Panc1 (cell line): Measurements from ENCODE around the gene RPL39. TPM values are rescaled to one million over a fixed set of nuclear protein-coding genes. Genes with fewer than 3 reads are reported as not detected.

Experiments used
- ATAC-seq: fragments of 200-7000 bp; cut with Tn5 transposase; 2 replicates; pipeline ENCODE4 v1.9.1; 2020; ENCODE audit warnings: mild to moderate bottlenecking, moderate library complexity
- BruUV-seq: library from RNA; stranded (reverse); fragments of 400-500 nt; replicated peaks from 2 replicates; lab custom pipeline; 2021; lab: Mats Ljungman, UMichigan
- CTCF ChIA-PET: fragments of 300-600 bp; sonication (Branson Sonifier 250); formaldehyde crosslinking; loops from one replicate; lab custom pipeline; 2022; ENCODE audit warnings: antibody characterized with exemption; lab: Charles Lee
- POLR2A ChIA-PET: fragments of 300-600 bp; sonication (Branson Sonifier 250); formaldehyde crosslinking; loops from one replicate; lab custom pipeline; 2022; ENCODE audit warnings: antibody characterized with exemption; lab: Charles Lee
- DNase-seq: peaks from one replicate; pipeline ENCODE4 v3.0.0-alpha.2; 2010; ENCODE audit warnings: low read depth, low spot score
- H3K27ac ChIP-seq: 2 replicates; pipeline ENCODE4 v1.5.1; 2011; ENCODE audit warnings: mild to moderate bottlenecking, low read length, inconsistent platforms
- H3K27me3 ChIP-seq: fragments of 200-500 bp; sonication (Bioruptor generic); 2 replicates; pipeline ENCODE4 v1.6.0; 2014; ENCODE audit warnings: low read length, inconsistent platforms; ENCODE audit not compliant: control insufficient read depth, insufficient read depth
- H3K36me3 ChIP-seq: fragments of 200-500 bp; sonication (Bioruptor generic); 2 replicates; pipeline ENCODE4 v1.5.1; 2014; ENCODE audit warnings: inconsistent platforms, mild to moderate bottlenecking, low read length, moderate library complexity; ENCODE audit not compliant: control insufficient read depth, insufficient read depth
- H3K4me1 ChIP-seq: 2 replicates; pipeline ENCODE4 v1.5.1; 2011; ENCODE audit warnings: inconsistent platforms, mild to moderate bottlenecking, low read length, moderate library complexity; ENCODE audit not compliant: control insufficient read depth, insufficient read depth
- H3K4me3 ChIP-seq, 2 experiments: 2 replicates each; pipeline ENCODE4 v1.5.1; 2011 to 2012; ENCODE audit warnings: low read depth in 2 of 2, low read length in 2 of 2, mild to moderate bottlenecking in 2 of 2, inconsistent platforms in 1 of 2, moderate library complexity in 1 of 2
- H3K9me3 ChIP-seq: fragments of 200-500 bp; sonication (Bioruptor generic); 2 replicates; pipeline ENCODE4 v1.5.1; 2014; ENCODE audit warnings: low read depth, mild to moderate bottlenecking, inconsistent platforms, low read length, moderate library complexity; ENCODE audit not compliant: control insufficient read depth, insufficient read depth
- POLR2AphosphoS5 ChIP-seq: IDR thresholded peaks from 2 replicates; pipeline ENCODE4 v1.6.1; 2012; ENCODE audit warnings: mild to moderate bottlenecking, low read depth, low read length, moderate library complexity
- SIN3A ChIP-seq: IDR thresholded peaks from 2 replicates; pipeline ENCODE4 v1.6.1; 2012; ENCODE audit warnings: low read depth, mild to moderate bottlenecking, low read length, moderate library complexity, borderline replicate concordance; ENCODE audit not compliant: insufficient read depth
- TCF7L2 ChIP-seq: IDR thresholded peaks from 2 replicates; pipeline ENCODE4 v1.6.1; 2011; ENCODE audit warnings: mild to moderate bottlenecking, low read depth, low read length, inconsistent platforms
- in situ Hi-C: cut with HindIII; loops from 2 replicates; pipeline ENCODE4 v1.10.0; 2016; ENCODE audit warnings: low sequenced_read_pairs, low pct_unique_long_range_greater_than_20kb
- intact Hi-C: fragments of 100-400 bp; cut with micrococcal nuclease; formaldehyde crosslinking; loops from one replicate; pipeline ENCODE4 v1.10.0; 2022; ENCODE audit not compliant: unreplicated experiment
- total RNA-seq: library from RNA; stranded (reverse); gene quantifications from one replicate; pipeline ENCODE4 v1.2.1, GENCODE V29; 2021; ENCODE audit not compliant: unreplicated experiment
- TF ChIP-seq, protein P1 (sequence below): fragments of 450-650 bp; IDR thresholded peaks from 2 replicates; pipeline ENCODE4 v1.5.1; 2017; ENCODE audit warnings: mild to moderate bottlenecking
- TF ChIP-seq, protein P2 (sequence below), 2 experiments: IDR thresholded peaks; 2 replicates each; pipeline ENCODE4 v1.6.1; 2011 to 2012; ENCODE audit warnings: low read depth in 2 of 2, control low read depth in 1 of 2, low read length in 1 of 2, mild to moderate bottlenecking in 1 of 2, moderate library complexity in 1 of 2; ENCODE audit not compliant: insufficient read depth in 1 of 2

The RPL39 gene
- total RNA-seq, 1 experiment from 2014 or later, result 1,882 TPM

DNA sequence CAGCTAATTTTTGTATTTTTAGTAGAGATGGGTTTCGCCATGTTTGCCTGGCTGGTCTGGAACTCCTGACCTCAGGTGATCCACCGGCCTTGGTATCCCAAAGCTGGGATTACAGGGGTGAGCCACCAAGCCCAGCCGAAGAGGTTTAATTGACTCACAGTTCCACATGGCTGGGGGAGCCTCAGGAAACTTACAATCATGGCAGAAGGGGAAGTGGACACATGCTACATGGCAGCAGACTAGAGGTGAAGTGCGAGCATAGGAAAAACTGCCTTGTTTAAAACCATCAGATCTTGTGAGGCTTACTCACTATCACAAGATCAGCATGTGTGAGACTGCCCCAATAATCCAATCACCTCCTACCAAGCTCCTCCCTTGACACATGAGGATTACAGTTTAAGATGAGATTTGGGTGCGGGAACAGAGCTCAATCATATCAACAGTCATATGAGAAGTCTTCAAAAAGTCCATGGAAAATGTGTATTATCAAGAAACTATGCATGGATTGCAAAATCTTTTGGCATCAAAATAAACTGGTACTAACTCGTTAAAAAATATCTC, 25.8 kb upstream of the RPL39 start:
- POLR2A ChIA-PET, result no interaction called here
- in situ Hi-C loops (no loop called here), intact Hi-C loops (no loop called here)
- Histone ChIP-seq H3K4me1 (no peaks in the 10 kb centered on the region), H3K4me3 (no peak overlapping the region), H3K36me3 (no peaks in the 10 kb centered on the region), H3K27me3 (no peaks in the 10 kb centered on the region), H3K9me3 (no peaks in the 10 kb centered on the region), H3K27ac (no peak overlapping the region)
- DNase-seq, result no peak
- no peak for ATAC-seq
- no peak for TF ChIP-seq SIN3A
- TF ChIP-seq, protein P1, sequence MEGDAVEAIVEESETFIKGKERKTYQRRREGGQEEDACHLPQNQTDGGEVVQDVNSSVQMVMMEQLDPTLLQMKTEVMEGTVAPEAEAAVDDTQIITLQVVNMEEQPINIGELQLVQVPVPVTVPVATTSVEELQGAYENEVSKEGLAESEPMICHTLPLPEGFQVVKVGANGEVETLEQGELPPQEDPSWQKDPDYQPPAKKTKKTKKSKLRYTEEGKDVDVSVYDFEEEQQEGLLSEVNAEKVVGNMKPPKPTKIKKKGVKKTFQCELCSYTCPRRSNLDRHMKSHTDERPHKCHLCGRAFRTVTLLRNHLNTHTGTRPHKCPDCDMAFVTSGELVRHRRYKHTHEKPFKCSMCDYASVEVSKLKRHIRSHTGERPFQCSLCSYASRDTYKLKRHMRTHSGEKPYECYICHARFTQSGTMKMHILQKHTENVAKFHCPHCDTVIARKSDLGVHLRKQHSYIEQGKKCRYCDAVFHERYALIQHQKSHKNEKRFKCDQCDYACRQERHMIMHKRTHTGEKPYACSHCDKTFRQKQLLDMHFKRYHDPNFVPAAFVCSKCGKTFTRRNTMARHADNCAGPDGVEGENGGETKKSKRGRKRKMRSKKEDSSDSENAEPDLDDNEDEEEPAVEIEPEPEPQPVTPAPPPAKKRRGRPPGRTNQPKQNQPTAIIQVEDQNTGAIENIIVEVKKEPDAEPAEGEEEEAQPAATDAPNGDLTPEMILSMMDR, result no peak
- TF ChIP-seq TCF7L2, result no peak
- no peak for TF ChIP-seq POLR2AphosphoS5
- TF ChIP-seq, protein P2, sequence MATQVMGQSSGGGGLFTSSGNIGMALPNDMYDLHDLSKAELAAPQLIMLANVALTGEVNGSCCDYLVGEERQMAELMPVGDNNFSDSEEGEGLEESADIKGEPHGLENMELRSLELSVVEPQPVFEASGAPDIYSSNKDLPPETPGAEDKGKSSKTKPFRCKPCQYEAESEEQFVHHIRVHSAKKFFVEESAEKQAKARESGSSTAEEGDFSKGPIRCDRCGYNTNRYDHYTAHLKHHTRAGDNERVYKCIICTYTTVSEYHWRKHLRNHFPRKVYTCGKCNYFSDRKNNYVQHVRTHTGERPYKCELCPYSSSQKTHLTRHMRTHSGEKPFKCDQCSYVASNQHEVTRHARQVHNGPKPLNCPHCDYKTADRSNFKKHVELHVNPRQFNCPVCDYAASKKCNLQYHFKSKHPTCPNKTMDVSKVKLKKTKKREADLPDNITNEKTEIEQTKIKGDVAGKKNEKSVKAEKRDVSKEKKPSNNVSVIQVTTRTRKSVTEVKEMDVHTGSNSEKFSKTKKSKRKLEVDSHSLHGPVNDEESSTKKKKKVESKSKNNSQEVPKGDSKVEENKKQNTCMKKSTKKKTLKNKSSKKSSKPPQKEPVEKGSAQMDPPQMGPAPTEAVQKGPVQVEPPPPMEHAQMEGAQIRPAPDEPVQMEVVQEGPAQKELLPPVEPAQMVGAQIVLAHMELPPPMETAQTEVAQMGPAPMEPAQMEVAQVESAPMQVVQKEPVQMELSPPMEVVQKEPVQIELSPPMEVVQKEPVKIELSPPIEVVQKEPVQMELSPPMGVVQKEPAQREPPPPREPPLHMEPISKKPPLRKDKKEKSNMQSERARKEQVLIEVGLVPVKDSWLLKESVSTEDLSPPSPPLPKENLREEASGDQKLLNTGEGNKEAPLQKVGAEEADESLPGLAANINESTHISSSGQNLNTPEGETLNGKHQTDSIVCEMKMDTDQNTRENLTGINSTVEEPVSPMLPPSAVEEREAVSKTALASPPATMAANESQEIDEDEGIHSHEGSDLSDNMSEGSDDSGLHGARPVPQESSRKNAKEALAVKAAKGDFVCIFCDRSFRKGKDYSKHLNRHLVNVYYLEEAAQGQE (IDR thresholded peaks at IDR 0.05; ENCODE audit: insufficient read depth in 1 of 2, low read depth in 2 of 2, low read length in 1 of 2), result no peak
- CTCF ChIA-PET, result interaction anchor here (0.6 kb wide), 1 partner anchor 326 kb away, joined by 3 read pairs; no protein-coding TSS in a partner anchor
- no TSS peak for BruUV-seq

DNA sequence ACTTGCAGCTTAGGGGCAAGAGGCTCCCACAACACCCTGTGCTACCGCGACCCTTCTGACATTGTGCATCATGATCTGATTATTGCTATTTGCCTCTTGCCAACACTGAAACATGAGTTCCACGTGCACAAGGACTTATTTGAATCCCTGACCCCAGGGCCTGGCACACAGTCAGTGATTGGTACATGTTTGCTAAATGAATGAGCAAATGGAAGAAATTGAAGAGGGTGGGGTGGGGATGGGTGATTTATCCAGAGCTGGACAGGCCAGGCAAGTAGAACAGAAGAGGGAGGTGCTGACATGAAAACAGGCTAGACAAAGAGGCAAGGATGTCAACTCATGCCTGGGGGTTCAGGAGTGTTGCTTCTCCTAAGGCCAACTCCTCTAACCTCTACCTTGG, 24.9 kb upstream of the RPL39 start:
- Histone ChIP-seq H3K27me3 (no peaks in the 10 kb centered on the region), H3K36me3 (no peaks in the 10 kb centered on the region), H3K27ac (no peak overlapping the region), H3K4me3 (no peak overlapping the region), H3K4me1 (no peaks in the 10 kb centered on the region), H3K9me3 (no peaks in the 10 kb centered on the region)
- POLR2A ChIA-PET, result no interaction called here
- DNase-seq (no peak), ATAC-seq (no peak)
- in situ Hi-C loops, result no loop called here
- no TSS peak for BruUV-seq
- intact Hi-C loops, result no loop called here
- CTCF ChIA-PET, result no interaction called here
- no peak for TF ChIP-seq TCF7L2

DNA sequence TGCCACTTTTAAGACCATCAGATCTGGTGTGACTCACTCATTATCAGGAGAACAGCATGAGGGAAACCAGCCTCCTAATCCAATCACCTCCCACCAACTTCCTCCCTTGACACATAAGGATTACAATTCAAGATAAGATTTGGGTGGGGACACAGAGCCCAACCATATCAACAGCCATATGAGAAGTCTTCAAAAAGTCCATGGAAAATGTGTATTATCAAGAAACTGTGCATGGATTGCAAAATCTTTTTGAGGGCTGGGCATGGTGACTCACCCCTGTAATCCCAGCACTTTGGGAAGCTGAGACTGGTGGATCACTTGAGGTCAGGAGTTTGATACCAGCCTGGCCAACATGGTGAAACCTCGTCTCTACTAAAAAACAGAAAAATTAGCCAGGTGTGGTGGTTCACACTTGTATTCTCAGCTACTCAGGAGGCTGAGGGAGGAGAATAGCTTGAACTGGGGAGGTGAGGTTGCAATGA, 17.8 kb upstream of the RPL39 start:
- Histone ChIP-seq H3K27me3 (no peaks in the 10 kb centered on the region), H3K4me1 (no peaks in the 10 kb centered on the region), H3K9me3 (no peaks in the 10 kb centered on the region), H3K36me3 (no peaks in the 10 kb centered on the region), H3K27ac (no peak overlapping the region), H3K4me3 (no peak overlapping the region)
- DNase-seq (no peak), ATAC-seq (no peak)
- TF ChIP-seq TCF7L2 (no peak), SIN3A (no peak), POLR2AphosphoS5 (no peak)
- TF ChIP-seq, protein P1, result no peak
- TF ChIP-seq, protein P2 (IDR thresholded peaks at IDR 0.05; ENCODE audit: insufficient read depth in 1 of 2, low read depth in 2 of 2, low read length in 1 of 2), result no peak
- intact Hi-C loops (no loop called here), in situ Hi-C loops (no loop called here)
- POLR2A ChIA-PET, result no interaction called here
- no TSS peak for BruUV-seq
- CTCF ChIA-PET, result no interaction called here
